ENCODE results near the gene LDLRAP1.

Gene LDLRAP1

DNA sequence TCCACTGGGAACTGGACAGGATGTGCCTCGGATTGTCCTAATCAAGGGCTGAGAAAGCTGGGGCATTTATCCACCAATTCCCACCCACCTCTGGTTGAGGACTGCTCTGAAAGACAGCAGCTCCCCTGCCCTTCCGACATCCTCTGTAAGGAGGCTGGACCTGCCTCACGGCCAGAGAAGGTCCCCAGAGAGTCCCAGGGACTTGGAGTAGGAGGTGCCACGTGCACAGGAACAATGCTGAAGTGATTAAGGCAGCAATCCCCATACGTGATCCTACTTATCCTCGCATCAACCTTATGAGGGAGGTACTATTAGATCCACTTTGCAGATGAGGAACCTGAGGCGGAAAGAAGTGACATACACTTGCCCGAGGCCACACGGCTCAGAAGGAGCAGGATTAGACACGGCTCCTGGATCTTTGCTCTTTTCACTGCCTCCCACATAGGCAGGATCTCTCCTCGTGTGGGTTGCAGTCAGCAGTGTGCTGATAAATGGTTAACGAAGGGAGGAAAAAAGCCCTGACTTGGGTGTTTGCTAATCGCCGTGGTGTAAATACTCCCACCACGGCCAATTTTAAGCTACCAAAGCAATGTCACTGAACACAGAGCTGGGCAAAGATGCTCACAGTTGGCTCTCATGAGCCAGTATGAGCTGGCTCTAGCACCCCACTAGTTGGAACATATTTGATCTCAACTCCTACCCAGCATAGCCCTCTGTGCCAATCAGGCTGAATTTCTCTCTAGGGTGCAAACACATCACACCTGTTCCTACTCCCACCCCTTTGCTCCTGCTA is 18.6 kb upstream of the LDLRAP1 start:
- DNase-seq (ENCODE audit: low read depth): no peak

DNA sequence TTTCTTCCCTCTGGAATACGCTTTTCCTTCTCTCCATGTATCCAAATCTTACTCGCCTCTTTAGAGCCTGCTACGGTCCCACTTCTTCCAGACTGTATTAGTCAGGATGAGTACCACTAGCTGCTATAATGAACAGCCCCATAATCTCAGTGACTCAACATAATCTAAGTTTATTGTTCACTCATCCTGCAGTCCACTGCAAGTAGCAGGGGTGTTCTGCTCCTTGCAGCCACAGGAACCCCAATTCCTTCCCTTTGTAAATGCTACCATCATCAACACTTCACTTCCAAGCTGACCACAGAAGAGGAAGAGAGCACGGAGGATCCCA is 18.1 kb upstream of the LDLRAP1 start:
- DNase-seq (ENCODE audit: low read depth): no peak

DNA sequence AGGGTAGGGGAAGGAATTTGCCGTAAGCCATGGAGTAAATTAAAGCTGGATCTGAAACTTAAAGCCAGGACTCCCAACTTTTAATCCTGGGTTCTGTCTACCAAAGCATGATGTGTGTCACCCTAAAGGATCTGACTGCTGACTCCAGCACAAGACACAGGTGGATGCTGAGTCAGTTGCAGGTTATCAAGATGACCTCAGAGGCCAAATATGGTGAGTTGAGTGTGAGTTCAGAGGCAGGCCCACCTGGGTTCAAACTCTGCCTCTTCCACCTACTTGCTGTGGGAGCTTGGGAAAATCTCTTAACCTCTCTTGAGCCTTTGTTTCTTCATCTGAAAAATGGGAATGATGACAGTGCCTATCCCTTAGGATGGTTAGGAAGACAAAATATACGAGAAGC is 16.7 kb upstream of the LDLRAP1 start:
- DNase-seq (ENCODE audit: low read depth): no peak

DNA sequence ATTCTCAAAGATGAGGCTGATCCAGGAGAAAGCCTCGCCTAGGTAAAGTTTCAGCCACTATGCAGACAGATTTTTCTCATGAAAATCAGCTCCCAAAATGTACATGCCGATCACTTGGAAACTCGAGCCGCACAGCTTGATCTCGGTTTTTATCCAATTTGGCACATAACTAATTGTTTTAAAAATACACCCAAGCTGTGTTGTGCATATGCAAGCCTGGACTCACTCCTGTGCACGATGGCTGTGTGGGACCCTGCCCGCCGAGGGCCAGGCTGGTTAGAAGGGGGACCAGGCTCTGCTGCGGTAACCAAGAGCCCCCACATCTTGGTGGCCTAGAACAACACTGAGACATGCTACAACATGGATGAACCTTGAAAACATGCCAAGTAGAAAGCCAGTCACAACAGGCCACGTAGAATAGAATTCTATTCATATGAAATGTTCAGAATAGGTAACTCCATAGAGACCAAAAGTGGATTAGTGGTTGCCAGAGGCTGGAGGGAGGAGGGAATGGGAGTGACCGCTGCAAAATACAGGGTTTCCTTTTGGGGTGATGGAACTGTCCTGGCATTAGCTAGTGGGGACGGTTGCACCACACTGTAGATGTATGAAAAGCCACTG is 16.1 kb upstream of the LDLRAP1 start:
- no peak for DNase-seq (ENCODE audit: low read depth)

DNA sequence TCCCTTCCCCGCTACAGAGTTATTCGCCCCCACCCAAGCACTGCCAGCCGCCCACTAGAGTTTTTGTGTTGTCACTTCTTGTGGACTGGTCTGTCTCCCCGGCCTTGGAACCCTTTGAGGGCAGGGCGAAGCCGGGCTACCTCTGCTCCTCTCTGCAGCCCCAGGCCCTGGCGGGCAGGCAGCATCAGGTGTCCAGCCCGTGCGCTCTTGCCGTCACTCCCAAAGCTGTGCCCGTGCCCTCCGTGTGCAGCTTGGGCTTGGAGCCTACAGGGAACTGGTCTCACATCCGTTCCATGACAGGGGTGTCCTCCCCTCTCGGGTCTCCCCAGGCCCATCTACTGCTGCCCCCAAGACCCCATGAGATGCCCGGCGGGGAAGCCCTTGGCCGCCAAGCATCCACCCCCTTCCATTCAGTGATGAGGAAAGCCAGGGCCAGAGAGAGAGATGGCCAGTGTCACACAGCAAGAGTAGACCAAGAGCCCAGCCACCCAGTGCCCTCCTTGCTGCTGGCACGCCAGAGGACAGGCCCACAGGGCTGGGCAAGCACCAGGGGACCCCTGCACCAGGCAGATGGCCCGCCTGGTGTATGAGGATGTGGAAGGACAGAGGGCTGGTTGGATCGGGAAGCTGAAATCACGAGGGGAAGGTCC is 15.3 kb upstream of the LDLRAP1 start:
- DNase-seq (ENCODE audit: low read depth): no peak

DNA sequence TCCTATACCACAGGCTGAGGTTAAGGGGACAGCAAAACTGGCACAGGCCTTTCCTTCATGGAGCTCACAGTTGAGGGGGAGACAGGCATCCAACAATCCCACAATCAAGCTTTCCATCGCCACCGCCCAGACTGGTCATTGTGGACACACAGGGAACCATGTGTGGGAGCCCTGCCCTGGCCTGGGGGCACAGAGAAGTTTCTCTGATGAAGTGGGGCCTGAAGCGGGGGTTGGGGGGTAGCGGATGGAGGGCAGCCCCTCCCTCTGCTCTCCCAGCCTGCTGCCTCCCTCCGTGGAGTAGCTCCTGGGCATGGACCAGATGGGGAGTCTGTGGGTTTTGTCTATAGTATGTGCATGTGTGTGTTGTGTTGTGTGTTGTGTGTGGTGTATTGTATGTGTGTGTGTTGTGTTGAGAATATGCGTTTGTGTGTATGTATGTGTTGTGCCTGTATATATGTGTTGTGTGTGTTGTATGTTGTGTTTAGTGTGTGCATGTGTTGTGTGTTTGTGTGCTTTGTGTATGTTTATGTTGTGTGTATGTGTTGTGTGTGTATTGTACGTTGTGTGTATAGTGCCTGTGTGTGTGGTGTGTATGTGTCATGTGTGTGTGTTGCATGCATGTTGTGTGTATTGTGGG is 14.4 kb upstream of the LDLRAP1 start:
- DNase-seq (ENCODE audit: low read depth): no peak

DNA sequence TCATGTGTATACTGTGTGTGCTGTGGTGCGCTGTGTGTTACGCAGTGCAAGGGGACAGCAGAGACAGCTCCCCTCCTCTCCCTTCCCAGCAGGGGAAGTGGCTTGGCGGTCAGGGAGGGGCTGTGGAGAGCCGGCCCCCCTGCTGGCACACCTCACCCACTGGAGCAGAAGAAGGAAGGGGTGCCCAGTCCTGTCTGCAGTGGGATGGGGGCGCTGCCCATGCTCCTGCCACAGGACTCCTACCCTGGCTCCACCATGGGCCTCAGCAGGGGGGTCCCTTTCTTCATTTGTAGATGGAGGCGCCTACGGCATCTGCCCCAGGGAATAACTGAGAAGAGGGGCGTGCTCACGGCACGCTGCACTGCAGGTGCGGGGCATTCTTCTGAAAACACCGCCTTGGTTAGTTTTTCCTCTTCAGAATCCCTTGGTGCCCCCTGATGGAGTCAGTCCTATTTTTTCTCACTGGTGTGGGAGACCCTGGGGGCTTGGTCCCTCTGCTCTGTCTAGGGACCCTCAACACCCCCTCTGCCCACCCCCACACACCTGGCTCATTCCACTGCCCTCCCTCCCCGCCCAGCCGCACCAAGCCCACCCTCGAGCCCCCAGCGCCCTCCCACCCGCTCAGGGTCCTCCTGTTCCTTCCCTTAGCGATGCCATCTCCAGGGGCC is 13.8 kb upstream of the LDLRAP1 start:
- DNase-seq (ENCODE audit: low read depth): no peak

DNA sequence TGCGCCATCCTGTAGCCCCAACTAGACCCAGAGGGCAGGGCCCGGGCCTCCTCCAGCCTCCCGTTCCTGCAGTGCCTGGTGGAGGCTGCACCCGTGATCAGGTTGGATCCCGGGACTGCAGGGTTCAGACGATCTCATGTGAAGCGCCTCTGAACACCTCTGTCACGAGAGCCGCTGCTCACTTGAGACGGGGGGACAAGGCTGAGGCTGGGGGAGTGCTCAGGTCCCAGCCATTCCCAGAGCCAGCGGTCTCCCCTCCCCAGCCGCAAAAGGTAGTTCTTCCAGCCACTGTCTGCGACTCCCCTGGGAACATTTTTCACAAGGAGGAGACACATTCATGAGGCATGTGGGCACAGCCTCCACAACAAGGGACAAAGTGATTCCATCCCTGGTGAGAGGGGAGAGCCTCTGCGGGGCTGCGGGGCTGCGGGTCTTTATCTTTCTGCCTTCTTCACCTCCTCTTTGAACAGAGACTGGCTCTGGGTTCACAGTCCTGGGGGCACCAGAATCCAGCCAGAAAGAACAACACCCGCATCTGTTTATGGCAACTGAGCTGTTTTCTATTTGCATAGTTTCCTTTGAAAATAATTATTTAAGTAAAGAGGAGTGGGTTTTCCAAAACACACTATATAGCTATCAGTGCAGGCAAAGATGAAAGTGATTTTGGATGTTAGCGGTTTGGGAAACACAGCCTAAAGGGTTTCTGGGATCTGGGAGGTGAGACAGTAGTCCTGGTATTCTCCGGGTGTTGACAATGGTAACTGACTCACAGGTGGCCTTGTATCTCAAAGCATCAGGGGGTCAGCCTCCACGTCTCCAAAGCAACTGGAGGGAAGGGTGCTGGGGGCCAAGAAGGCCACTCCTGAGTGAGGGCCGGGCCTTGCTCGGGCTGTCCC is 13.0 kb upstream of the LDLRAP1 start:
- DNase-seq (ENCODE audit: low read depth): no peak

DNA sequence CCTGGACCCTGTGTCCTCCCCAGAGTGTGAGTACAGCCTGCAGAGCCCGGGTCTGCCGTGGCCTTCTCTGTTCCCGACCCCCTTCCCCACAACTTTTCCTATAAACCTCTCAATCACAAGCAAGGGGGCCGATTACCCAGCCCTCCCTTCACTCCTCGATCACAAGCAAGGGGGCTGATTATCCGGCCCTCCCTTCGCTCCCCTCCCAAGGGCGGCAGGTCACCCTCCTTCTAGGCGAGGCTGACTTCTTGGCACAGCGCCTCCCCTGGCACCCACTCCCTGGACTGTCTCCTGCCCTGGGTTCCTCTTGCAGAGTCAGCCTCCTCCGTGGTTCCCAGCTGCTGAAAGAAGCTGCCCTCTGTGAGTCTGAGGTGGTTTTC is 12.3 kb upstream of the LDLRAP1 start:
- DNase-seq (ENCODE audit: low read depth): no peak

DNA sequence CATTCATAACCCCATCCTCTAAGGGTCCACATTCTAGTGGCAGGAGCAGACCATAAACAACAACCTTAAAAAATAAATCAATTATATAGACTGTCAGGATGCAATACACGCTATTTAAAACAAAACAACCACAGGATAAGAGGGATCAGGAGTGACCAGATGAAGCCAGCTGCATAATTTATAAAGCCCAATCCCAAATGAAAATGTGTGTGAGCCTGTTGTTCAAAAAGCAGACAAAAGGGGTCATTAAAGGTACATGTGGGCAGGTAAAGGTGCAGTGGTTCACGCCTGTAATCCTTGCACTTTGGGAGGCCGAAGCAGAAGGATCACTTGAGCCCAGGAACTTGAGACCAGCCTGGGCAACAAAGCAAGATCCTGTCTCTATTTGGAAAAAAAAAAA is 10.4 kb upstream of the LDLRAP1 start:
- no peak for DNase-seq (ENCODE audit: low read depth)

DNA sequence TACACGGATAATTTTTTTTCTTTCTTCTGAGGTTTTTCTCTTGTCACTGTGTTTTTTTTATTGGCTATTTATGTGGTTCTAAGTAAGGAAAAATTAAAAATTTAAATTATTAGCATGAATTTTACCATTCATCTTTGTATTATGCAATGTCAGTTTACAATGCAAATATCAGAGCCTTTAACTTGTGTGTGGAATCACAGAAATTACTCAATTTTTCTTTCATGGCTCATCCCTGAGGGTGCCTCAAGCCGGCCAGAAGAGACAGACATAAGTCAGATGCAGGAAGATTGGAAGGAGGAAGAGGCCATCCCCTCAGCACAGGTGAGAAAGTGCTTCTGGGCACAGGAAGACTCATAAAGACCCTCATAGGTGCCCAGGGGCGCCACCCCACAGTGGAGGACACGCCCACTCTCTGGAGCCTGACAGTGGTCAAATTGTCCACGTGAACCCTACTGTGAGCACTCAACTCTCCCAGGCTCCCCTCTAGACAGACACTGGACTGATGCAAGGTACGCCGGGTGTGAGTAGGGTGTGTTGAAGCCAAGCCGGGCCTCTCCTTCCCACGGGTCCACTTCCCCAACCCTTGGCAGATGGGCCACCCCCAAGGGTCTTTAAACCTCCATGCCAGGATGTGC is 9.5 kb upstream of the LDLRAP1 start:
- no peak for DNase-seq (ENCODE audit: low read depth)

DNA sequence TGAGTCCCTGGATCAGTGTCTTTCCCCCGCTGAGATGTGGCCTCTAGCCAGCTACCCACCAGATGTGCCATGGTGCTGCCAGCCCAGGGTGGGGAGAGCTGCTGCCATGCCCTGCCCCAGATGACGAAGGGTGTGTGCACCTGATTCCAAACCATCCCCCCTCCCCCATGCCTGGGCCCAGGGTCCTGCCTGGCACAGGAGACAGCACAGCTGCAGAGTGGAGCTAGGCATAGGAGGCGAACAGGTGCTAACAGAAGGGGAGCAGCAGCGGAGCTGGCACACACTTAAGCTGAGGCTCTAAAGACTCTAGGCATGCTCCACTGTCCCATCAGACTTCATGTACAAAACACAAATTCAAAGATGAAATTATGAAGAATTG is 9.0 kb upstream of the LDLRAP1 start:
- DNase-seq (ENCODE audit: low read depth): no peak

DNA sequence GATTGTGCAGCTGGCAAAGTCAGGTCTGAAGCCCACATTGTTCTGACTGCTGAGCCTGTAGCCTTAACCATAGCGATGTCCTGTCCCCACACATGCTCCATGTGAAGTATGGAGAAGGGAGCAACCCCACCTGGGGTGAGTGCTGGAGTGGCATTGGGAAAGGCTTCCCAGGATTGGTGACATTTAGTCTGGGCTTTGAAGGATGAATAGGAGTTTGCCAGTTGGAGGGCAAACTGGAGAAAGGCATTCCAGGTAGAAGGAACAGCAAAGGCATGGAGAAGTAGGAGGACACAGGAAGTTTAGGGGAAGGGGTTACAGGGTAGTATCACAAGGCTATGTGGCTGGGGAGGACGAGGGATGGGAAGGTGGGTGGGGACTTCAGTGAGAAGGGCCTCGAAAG is 7.3 kb upstream of the LDLRAP1 start:
- no peak for DNase-seq (ENCODE audit: low read depth)

DNA sequence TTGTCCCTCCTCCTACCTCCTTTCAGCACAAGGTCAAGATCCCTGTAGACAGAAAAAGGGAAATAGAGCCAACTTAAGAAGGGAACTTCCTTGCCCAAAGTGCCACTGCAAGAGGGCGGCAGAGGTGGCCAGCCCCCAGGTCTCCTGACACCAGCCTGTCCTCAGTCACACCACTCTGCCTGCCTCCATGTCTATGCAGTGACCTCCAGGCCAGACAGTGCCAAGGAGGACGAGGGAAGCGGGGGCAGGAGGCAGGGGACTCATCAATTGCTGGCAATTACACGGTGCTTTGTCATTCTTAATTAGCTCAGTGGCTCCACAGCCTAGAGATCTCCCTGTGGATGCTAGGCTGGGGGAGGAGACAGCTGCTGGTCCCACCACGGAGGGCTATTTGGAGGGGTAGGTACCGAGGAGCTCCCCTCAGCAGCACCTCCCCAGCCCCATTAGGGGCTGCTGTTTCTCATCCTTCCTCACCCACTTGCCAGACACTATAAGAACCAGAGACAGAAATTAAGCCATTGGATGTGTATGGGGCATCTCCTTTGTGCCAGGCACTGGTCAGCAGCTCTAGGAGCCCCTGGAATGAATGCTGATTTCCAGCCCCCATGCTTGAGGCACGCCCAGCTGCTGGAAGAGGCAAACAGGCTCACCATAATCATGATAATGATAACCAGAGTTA is 6.1 kb upstream of the LDLRAP1 start:
- DNase-seq (ENCODE audit: low read depth): no peak

DNA sequence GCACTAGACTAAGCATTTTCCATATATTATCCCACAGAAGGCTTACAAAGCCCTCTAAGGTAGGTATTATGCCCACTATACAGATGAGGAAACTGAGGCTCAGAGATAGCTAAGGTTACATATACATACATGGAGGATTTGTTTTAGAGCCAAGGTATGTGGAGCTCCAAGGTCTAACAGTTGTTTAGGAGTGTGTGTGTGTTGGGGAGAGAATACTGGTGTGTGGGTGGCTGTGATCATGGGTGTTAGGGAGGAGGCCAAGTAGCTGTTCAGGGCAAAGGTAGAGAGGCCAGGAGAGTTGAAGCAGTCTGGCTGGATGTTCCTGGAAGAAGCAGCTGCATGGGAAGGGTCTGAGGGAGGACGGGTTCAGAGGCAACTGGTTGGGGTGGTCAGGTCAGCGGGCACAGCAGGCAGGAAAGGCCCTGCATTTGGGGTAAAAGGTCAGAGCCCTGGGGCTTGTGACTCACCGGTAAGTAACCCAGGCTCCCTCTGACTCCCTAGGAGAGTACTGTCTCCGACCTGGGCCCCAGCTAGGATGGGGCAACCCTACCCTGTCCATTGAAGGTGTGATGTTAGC is 5.1 kb upstream of the LDLRAP1 start:
- no peak for DNase-seq (ENCODE audit: low read depth)

DNA sequence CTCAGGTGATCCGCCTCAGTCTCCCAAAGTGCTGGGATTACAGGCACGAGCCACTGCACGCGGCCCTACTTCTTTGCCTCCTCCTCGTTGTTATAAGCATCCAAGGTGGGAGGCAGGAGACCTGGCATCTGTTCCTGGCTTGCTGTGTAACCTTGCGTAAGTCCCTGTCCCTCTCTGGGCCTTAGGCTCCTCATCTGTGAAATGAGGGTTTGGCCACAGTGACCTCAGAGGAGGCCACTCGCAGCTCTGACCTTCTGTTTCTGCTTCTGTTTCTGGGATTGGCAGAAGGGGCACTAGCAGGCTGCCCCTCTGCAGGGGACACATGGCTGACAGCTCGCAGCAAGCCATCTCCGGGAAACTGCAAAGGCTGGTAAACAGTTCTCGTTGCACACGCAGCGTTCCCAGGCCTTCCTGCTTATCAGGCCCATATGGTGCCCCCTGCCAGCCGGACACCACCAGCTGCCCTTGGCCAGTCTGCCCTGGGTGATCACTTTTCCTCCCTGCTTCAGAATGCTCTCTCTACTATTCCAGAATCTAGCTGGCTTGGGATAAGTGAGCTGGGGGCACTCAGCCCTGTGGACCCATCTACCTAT is 2.6 kb upstream of the LDLRAP1 start:
- no peak for DNase-seq (ENCODE audit: low read depth)

DNA sequence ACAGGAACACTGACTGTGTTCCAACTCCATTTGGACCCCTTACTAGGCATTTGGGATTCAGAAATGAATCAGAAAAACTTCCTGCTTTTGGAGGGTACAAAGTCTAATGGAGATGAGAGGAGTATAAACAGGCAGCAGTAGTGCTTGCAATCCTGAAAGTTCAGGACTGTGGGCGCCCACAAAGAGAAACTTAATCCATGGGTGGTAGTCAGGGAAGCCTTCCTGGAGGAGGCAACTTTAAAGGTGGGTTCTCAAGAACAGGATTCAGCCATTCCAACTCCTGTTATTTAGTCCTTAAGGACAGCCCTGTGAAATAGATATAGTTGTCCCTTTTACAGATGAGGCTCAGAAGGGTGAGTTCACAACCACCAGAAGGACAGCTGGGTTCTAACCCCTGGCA is 2.0 kb upstream of the LDLRAP1 start:
- no peak for DNase-seq (ENCODE audit: low read depth)

DNA sequence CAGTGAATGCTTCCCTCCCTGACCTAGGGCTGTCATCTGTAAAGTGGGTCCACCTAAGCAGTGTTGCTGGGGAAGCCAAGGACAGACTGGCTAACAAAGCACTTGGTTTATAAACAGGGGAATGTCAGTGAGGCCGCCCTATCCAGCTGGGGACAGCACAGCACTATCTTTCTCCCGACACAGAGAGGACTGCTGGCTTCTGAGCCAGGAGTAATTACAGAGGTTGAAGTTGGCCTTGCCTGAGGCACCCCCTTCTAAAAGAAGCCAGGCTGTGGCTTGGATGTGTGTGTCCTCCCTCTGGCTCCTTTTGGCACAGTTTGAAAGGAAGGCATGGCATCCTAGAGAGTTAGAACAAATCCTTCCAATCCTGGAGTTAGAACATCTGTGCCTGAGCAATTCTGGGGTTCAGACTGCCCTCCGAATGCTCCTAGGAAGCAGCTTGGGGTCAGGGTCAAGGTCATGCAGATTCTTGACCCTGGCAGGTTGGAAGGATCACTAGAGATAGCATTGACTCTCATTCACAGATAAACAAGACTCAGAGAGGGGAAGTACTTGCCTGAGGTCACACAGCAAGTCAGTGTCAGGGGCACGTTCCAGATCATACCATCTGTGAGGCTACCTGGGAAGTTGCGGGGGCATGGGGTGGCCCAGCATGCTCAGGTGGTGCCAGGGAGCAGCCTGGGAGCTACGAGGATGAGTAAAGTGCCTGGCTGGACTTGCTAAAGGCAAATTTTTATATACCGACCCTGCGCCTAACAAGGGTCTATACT is 1.3 kb upstream of the LDLRAP1 start:
- DNase-seq (ENCODE audit: low read depth): no peak

DNA sequence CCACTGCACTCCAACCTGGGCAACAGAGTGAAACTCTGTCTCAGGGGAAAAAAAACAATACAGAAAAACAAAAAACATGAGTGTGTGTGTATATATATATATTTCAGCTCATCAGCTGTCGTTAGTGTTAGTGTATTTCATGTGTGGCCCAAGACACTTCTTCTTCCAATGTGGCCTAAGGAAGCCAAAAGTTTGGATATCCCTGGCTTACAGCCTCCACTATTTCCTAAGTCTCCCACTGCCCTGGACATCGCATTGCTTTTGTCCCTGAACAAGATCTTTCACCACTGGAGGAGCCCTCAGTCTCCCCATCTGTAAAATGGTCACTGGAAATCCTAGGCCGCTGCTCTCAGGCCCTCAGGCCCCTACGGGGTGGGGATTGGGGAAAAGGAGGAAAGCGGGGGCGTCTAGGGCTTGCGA is 391 bp upstream of the LDLRAP1 start:
- no peak for DNase-seq (ENCODE audit: low read depth)
